NCI-H1930 (cell line): ENCODE results near the gene PCYT1A.
"Not testable (repeated sequence)": the region's sequence is repeated elsewhere in the genome, so short reads cannot be mapped to it uniquely, and the experiment has no call there.

Experiments used
- DNase-seq, 2 experiments: peaks; one replicate each; lab custom pipeline; 2025; lab: John Stamatoyannopoulos, UW

Gene PCYT1A

DNA sequence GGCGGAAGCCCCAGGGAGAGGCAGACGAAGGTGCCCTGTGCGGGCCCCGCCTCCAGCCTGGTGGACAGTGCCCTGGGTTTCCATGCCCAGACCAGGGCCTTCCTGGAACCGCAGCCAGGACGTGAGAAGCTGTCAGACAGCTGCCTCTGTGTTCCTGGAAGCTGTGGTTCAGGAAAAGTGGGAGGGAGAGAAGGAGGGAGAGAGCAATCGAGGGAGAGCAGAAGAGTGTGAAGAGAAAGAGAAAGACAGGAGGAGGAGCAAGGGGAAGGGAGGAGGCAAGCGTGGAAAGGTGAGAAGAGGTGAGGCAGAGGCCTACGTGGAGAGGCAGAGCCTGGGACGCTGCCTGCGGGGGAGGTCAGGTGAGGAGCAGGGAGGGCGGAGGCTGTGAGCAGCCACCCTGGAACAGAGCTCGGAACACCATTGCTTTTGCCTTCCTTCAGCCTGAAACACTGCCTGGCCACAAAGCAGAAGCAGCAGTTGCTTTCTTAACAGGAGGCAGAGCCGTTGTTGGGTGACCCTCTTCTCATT is 94.9 kb downstream of the PCYT1A start:
- no peak for DNase-seq

DNA sequence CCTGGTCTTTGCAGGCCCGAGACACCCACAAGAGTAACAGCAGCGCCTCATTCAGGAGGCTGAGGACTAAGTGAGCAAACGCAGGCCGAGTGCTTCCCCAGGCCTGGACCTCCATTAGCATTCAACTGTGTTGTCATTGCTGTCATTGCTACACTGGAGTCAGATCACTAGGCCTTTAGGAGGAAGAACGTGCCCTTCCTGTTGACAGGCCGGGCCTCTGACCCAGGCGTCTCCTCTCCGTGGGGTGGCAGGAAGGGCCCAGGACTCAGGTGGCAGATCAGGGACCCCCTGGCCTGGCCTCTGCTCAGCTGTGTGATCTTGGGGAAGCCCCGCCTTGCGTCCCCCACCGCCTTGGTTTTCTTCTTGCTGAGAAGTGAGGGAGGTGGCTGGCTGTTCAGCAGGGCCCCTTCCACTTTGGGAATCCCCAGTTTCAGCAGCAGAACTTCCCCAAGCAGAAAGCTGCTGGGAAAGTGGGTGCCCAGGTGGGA is 95.4 kb downstream of the PCYT1A start:
- DNase-seq: no peak

DNA sequence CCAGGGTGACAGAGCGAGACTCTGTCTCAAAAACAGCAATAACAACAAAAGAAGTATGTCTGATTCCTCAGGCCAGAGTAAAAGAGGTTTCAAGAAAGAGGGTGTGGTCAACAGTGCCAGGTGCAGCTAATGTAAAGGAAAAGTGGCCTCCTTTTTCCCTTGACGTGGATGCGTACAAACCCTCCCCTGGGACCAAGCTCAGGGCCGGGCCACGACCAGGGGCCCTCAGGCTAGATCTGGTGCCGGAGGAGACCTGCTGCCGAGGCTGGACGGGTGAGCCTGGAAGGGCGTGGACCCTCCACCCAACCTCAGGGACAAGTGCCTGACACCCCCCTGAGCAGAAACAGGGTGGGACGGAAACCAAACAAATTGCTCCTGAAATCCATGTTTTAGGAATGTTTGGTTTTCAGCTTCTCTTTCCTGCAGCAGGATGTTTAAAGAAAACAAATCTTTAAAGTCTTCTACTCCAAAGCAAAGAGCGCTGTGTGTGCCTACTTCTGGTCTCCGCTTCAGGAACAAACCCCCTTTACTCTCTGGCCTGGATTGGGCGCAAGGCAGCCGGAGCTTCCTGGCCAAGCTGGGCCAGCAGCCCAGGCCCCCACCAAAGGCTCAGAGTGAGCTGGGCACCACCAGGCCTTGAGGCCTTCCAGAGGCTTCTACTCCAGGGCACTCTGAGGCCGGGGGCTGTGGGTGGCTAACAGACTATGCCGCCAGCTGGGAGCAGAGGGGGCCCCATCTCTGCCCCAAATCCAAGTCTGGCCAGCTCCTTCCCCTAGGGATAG is 97.8 kb downstream of the PCYT1A start:
- no peak for DNase-seq

DNA sequence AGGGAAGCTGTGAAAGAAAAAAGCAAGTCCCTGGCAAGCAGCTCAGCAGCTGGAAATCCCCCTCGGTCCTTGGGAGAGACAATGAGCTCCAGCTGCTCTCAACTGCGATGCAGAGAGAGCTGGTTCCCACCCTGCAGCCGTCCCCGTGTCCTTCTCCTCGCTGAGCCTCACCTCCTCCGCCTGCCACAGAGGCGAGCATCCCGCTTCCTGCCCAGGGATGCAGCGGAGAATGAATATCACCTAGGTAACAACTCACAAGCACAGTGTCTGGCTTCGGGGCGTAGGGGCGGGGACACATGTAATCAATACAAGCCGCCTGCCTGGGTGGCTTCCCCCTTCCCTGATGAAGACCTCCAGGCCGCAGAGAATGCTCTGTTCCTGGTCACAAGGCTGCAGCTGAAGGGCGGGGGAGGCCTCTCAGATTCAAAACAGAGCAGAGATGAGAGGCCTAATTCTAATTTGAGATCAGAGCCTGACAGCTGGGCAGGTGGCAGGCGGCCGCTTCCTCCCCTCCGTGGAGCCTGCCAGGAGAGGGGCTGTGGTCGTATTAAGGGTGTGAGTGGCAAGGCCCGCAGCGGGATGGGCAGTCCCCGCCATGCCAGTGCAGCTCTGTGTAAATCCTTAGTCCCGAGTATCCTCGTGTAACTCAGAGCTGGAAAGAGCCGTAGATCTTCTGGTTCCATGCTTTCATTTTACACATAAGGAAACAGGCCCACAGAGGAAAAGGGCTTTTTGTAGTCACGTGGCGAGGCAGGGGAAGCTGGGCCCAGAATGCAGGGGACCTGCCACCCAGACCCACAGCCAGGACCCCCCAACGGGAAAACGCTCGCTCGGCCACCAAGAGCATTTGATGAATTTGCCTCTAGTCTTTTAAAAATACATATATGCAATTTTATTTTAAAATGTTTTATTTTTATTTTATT is 100.6 kb downstream of the PCYT1A start:
- no peak for DNase-seq

DNA sequence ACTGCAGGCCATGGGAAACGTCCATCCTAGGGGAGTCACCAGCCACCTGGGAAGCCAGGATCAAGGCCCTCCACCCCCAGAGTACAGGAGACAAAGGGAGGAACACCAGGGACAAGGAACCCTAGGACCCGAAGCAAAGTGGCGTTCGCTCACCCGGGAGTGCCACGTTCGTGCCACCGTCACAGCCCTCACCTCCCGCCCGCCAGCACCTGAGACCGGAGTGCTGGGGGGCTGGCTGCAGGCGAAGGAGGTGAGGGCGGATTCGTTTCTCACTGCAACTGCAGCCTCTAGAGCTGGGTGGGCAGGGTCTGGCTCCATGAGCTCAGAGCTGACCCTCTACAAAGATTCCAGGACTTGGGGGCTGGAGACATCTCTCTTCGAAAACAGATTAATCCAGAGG is 102.6 kb downstream of the PCYT1A start:
- no peak for DNase-seq

DNA sequence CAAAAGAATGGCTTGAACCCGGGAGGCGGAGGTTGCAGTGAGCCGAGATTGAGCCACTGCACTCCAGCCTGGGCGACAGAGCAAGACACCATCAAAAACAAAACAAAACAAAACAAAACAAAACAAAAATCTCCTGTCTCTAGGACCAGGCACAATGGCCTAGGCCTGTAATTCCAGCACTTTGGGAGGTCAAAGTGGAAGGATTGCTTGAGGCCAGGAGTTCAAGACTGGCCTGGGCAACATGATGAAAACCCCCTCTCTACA is 103.4 kb downstream of the PCYT1A start:
- not testable (repeated sequence) for DNase-seq

DNA sequence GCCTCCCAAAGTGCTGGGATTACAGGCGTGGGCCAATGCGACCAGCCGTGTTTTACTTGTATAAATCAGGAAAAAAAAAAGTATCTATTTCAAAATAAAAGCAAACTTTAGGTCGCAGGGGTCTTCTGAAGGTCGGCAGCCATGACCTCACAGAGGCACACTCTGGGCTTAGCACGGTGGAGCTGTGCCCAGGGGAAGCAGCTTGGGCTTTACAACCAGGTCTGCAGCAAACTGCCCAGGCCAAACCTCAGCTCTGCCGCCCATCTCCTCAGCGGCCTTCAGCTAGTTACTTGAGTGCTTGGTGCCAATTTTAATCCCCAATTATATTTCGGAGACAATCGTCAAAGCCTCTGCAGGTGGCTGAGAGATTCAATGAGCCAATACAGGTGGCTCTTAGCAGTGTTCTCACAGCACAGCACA is 106.4 kb downstream of the PCYT1A start:
- no peak for DNase-seq

DNA sequence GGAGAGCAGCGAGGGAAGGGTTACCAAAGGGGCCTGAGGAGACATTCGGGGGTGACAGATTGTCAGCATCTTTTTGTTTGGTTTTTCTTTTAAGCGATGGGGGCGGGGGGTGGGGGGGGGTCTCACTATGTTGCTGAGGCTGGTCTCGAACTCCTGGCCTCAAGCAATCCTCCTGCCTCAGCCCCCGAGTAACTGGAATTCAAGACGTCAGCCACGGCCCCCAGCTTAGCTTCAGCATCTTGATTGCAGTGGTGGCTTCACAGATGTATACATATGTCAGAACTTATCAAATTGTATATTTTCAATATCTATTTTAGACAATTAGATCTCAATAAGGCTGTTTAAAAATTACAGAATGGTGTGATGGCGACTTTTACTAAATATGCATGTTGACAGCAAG is 107.2 kb downstream of the PCYT1A start:
- no peak for DNase-seq
